B cell (primary cell): ENCODE data around the gene TUBA4A. TPM values are rescaled to one million over a fixed set of nuclear protein-coding genes. Genes with fewer than 3 reads are reported as not detected.

ENCODE experiments used
- ATAC-seq: fragments of 200-7000 bp; cut with Tn5 transposase; one replicate; pipeline ENCODE4 v1.10.0; 2021; ENCODE audit warnings: low read depth, mild to moderate bottlenecking, moderate number of reproducible peaks, moderate library complexity
- CTCF ChIA-PET: fragments of 350-600 bp; sonication (Branson Sonifier 250); formaldehyde crosslinking; loops from one replicate; lab custom pipeline; 2021; ENCODE audit warnings: antibody characterized with exemption, inconsistent platforms; lab: Charles Lee
- POLR2A ChIA-PET: fragments of 350-600 bp; sonication (Branson Sonifier 250); formaldehyde crosslinking; loops from one replicate; lab custom pipeline; 2021; ENCODE audit warnings: antibody characterized with exemption; lab: Charles Lee
- DNase-seq: peaks from one replicate; pipeline ENCODE4 v3.0.0; 2013
- H2AFZ ChIP-seq: 2 replicates; pipeline ENCODE4 v1.6.1; 2012; ENCODE audit warnings: mild to moderate bottlenecking, low read depth, low read length; ENCODE audit not compliant: insufficient read depth, poor library complexity, severe bottlenecking
- H3K27ac ChIP-seq, 2 donors: 1 replicate in 1 of 2; 2 replicates in 1 of 2; pipeline ENCODE4 v1.5.1; 2012 to 2013; ENCODE audit warnings: low read length in 2 of 2, mild to moderate bottlenecking in 2 of 2, moderate library complexity in 1 of 2
- H3K27me3 ChIP-seq, 4 experiments: fragments of 200-600 bp in 1 of 4; sonication (generic) in 1 of 4; replicated peaks in 1 of 4; 1 replicate in 2 of 4; 2 replicates in 2 of 4; pipeline versions ENCODE4 v1.6.1 to v1.7.0; 2013 to 2016; ENCODE audit warnings: low read length in 3 of 4, mild to moderate bottlenecking in 2 of 4, mixed read lengths in 1 of 4, moderate library complexity in 1 of 4; ENCODE audit not compliant: insufficient read depth in 4 of 4, control insufficient read depth in 3 of 4; ENCODE audit errors: control extremely low read depth in 1 of 4
- H3K36me3 ChIP-seq, 2 experiments: replicated peaks in 1 of 2; 1 replicate in 1 of 2; 2 replicates in 1 of 2; pipeline versions ENCODE4 v1.6.1 to v1.7.1; 2013; ENCODE audit warnings: low read length in 1 of 2; ENCODE audit not compliant: insufficient read depth in 2 of 2, control insufficient read depth in 1 of 2; ENCODE audit errors: control extremely low read depth in 1 of 2, extremely low read depth in 1 of 2
- H3K4me1 ChIP-seq, 2 donors: fragments of 200-600 bp in 1 of 2; sonication (generic) in 1 of 2; 1 replicate in 1 of 2; 2 replicates in 1 of 2; pipeline versions ENCODE4 v1.5.1 to v1.6.1; 2013 to 2017; ENCODE audit warnings: low read length in 2 of 2; ENCODE audit not compliant: control insufficient read depth in 2 of 2, insufficient read depth in 2 of 2
- H3K4me2 ChIP-seq: replicated peaks from 2 replicates; pipeline ENCODE3; 2012; ENCODE audit warnings: mild to moderate bottlenecking, low read depth, low read length; ENCODE audit not compliant: poor library complexity, severe bottlenecking
- H3K4me3 ChIP-seq, 5 experiments: fragments of 200-600 bp in 1 of 5; sonication (generic) in 1 of 5; 1 replicate in 3 of 5; 2 replicates in 2 of 5; pipeline versions ENCODE4 v1.5.1 to v1.7.0; 2011 to 2016; ENCODE audit warnings: low read length in 4 of 5, mild to moderate bottlenecking in 4 of 5, low read depth in 2 of 5, control low read depth in 1 of 5, moderate library complexity in 1 of 5; ENCODE audit not compliant: insufficient read depth in 1 of 5; ENCODE audit errors: control extremely low read depth in 1 of 5, extremely low read depth in 1 of 5
- H3K79me2 ChIP-seq: fragments of 200-600 bp; sonication (generic); one replicate; pipeline ENCODE4 v1.6.0; 2016; ENCODE audit warnings: low read length; ENCODE audit not compliant: control insufficient read depth, insufficient read depth
- H3K9ac ChIP-seq: fragments of 200-600 bp; sonication (generic); 2 replicates; pipeline ENCODE4 v1.6.1; 2017; ENCODE audit warnings: mild to moderate bottlenecking, low read length, moderate library complexity
- H3K9me3 ChIP-seq, 3 donors: one replicate each; pipeline versions ENCODE4 v1.6.1 to v1.7.1; 2013; ENCODE audit warnings: low read length in 2 of 3; ENCODE audit not compliant: control insufficient read depth in 2 of 3, insufficient read depth in 1 of 3; ENCODE audit errors: control extremely low read depth in 1 of 3
- H4K20me1 ChIP-seq: 2 replicates; pipeline ENCODE4 v1.6.0; 2012; ENCODE audit warnings: mild to moderate bottlenecking, low read length; ENCODE audit not compliant: insufficient read depth, control insufficient read depth, poor library complexity, severe bottlenecking
- H3K27ac Mint-ChIP-seq: one replicate; pipeline ENCODE4 v1.8.0; 2021; ENCODE audit warnings: mixed read lengths
- H3K27me3 Mint-ChIP-seq: one replicate; pipeline ENCODE4 v1.8.0; 2021; ENCODE audit warnings: mixed read lengths
- H3K4me1 Mint-ChIP-seq: one replicate; pipeline ENCODE4 v1.8.0; 2021; ENCODE audit warnings: mixed read lengths
- H3K4me3 Mint-ChIP-seq: one replicate; pipeline ENCODE4 v1.8.0; 2021; ENCODE audit warnings: mixed read lengths
- H3K9me3 Mint-ChIP-seq: one replicate; pipeline ENCODE4 v1.8.0; 2022; ENCODE audit warnings: mixed read lengths; ENCODE audit not compliant: insufficient read depth
- CTCF ChIP-seq: fragments of 200-600 bp; IDR thresholded peaks from one replicate; pipeline ENCODE4 v1.8.0; 2022; ENCODE audit warnings: antibody characterized with exemption, mild to moderate bottlenecking
- EZH2 ChIP-seq: IDR thresholded peaks from 2 replicates; pipeline ENCODE4 v1.6.1; 2012; ENCODE audit warnings: borderline replicate concordance, low read depth, mild to moderate bottlenecking, moderate library complexity, low read length; ENCODE audit not compliant: insufficient read depth, poor library complexity, severe bottlenecking
- WGBS: methylation state at CpG from one replicate; pipeline ENCODE4 v1.1.5; 2013; ENCODE audit warnings: missing lambda C conversion rate; ENCODE audit not compliant: insufficient coverage; 5-methylcytosine and 5-hydroxymethylcytosine counted together
- intact Hi-C: fragments of 100-400 bp; cut with micrococcal nuclease; formaldehyde crosslinking; loops from one replicate; pipeline ENCODE4 v1.10.0; 2022
- polyA plus RNA-seq: library from polyadenylated mRNA; depleted of rRNA; stranded (reverse); fragments of >200 nt; gene quantifications from 2 replicates; pipeline ENCODE4 v1.2.3, GENCODE V29; 2012
- total RNA-seq, 2 donors: library from RNA; stranded (reverse); fragments of 120-200 nt in 1 of 2; gene quantifications; 1 replicate in 1 of 2; 2 replicates in 1 of 2; pipeline versions ENCODE4 v1.2.3 to v1.2.4, GENCODE V29; 2013 to 2022

Gene TUBA4A
- total and polyA plus RNA-seq, 2 donors (not counting 1 experiment from before 2014, with no cell fraction given): 196 to 338 TPM

GRCh38 chr2:219274361-219274921 lies 20.7 kb upstream of the TUBA4A start:
- Histone ChIP-seq H2AFZ (no peak overlapping the region), H3K79me2 (peaks cover 44% of the 10 kb centered on the region), H3K27me3 (no peaks in the 10 kb centered on the region), H3K4me2 (no peak overlapping the region), H4K20me1 (no peaks in the 10 kb centered on the region), H3K27ac (no peak overlapping the region), H3K36me3 (no peaks in the 10 kb centered on the region), H3K9ac (no peak overlapping the region), H3K4me3 (no peak overlapping the region), H3K4me1 (peaks cover 17 to 27% of the 10 kb centered on the region in 2 donors), H3K9me3 (no peaks in the 10 kb centered on the region)
- ChIA-PET CTCF (interaction anchor here (0.8 to 15.8 kb wide), 2 partner anchors 19 to 23 kb away, joined by 3 to 239 read pairs; no protein-coding TSS in a partner anchor), POLR2A (interaction anchor here (1.4 kb wide), 1 partner anchor 20 kb away, joined by 5 read pairs; the partner anchor contains the start of gene TUBA4A)
- DNase-seq: no peak
- H3K27ac Mint-ChIP-seq: no peak overlapping the region
- intact Hi-C loops: loop anchor here (10.0 kb wide), 1 partner anchor 320 kb away; the partner anchor contains the start of gene STK11IP
- WGBS: 97% methylated on average over 5 of the region's 6 CpGs
- TF ChIP-seq EZH2: no peak
- no peak for TF ChIP-seq CTCF
- H3K9me3 Mint-ChIP-seq: no peaks in the 10 kb centered on the region
- H3K4me3 Mint-ChIP-seq: no peak overlapping the region
- H3K4me1 Mint-ChIP-seq: peaks cover 34% of the 10 kb centered on the region
- no peak for ATAC-seq
- no peaks in the 10 kb centered on the region for H3K27me3 Mint-ChIP-seq

GRCh38 chr2:219273937-219274336 lies 20.2 kb upstream of the TUBA4A start:
- H3K4me3 Mint-ChIP-seq: no peak overlapping the region
- Histone ChIP-seq H3K27ac (no peak overlapping the region), H2AFZ (no peak overlapping the region), H3K9ac (no peak overlapping the region), H4K20me1 (no peaks in the 10 kb centered on the region), H3K4me1 (peaks cover 17 to 26% of the 10 kb centered on the region in 2 donors), H3K4me2 (no peak overlapping the region), H3K36me3 (no peaks in the 10 kb centered on the region), H3K79me2 (peaks cover 44% of the 10 kb centered on the region), H3K27me3 (no peaks in the 10 kb centered on the region), H3K9me3 (no peaks in the 10 kb centered on the region), H3K4me3 (no peak overlapping the region)
- ChIA-PET POLR2A (interaction anchor here (1.4 kb wide), 1 partner anchor 19 kb away, joined by 5 read pairs; the partner anchor contains the start of gene TUBA4A), CTCF (interaction anchor here (0.8 to 15.8 kb wide), 2 partner anchors 20 to 22 kb away, joined by 3 to 239 read pairs; no protein-coding TSS in a partner anchor)
- ATAC-seq (no peak), DNase-seq (no peak)
- WGBS: 72% methylated on average over 2 of the region's 3 CpGs
- H3K4me1 Mint-ChIP-seq: peaks cover 33% of the 10 kb centered on the region
- H3K9me3 Mint-ChIP-seq: no peaks in the 10 kb centered on the region
- no peaks in the 10 kb centered on the region for H3K27me3 Mint-ChIP-seq
- intact Hi-C loops: loop anchor here (10.0 kb wide), 1 partner anchor 321 kb away; the partner anchor contains the start of gene STK11IP
- no peak overlapping the region for H3K27ac Mint-ChIP-seq
- TF ChIP-seq EZH2: no peak
